Ovary (tissue), 3 donors: ENCODE data around the gene POC1A.

Source experiments
- CTCF ChIP-seq, 3 donors: fragments of 450-650 bp in 2 of 3; fragments of 200-600 bp in 1 of 3; IDR thresholded peaks; one replicate each; pipeline versions ENCODE4 v1.5.1 to v1.8.0; 2016 to 2022; ENCODE audit warnings: antibody characterized with exemption in 3 of 3, mild to moderate bottlenecking in 1 of 3
- POLR2A ChIP-seq: fragments of 450-650 bp; IDR thresholded peaks from one replicate; pipeline ENCODE4 v1.6.1; 2017; ENCODE audit warnings: antibody characterized with exemption, mild to moderate bottlenecking, moderate library complexity
- donor health status: DM: no; HTN: no; CAD: no.

- TF ChIP-seq CTCF (IDR thresholded peaks at IDR 0.05): no peak
- TF ChIP-seq POLR2A: no peak
These were observed 17.5 kb upstream of the POC1A start for GRCh38 chr3:52171514-52172261.
